Ishikawa (cell line): ENCODE measurements around the gene SCFD2.

Experiments
- CREB1 ChIP-seq: IDR thresholded peaks from 2 replicates; pipeline ENCODE4 v1.6.1; 2012; ENCODE audit warnings: low read depth
- EGR1 ChIP-seq: IDR thresholded peaks from 2 replicates; pipeline ENCODE4 v1.6.1; 2012
- FOXM1 ChIP-seq: IDR thresholded peaks from 2 replicates; pipeline ENCODE4 v1.6.1; 2012; ENCODE audit warnings: low read depth, borderline replicate concordance
- MAX ChIP-seq: IDR thresholded peaks from 2 replicates; pipeline ENCODE4 v1.6.1; 2012
- RAD21 ChIP-seq: IDR thresholded peaks from 2 replicates; pipeline ENCODE4 v1.6.1; 2012; ENCODE audit warnings: low read depth
- REST ChIP-seq: IDR thresholded peaks from 2 replicates; pipeline ENCODE4 v1.6.1; 2012; ENCODE audit warnings: low read depth, mild to moderate bottlenecking
- TCF12 ChIP-seq: IDR thresholded peaks from 2 replicates; pipeline ENCODE4 v1.6.1; 2012; ENCODE audit warnings: low read depth
- USF1 ChIP-seq: IDR thresholded peaks from 2 replicates; pipeline ENCODE4 v1.6.1; 2012

- no peak for TF ChIP-seq EGR1
- TF ChIP-seq USF1 = no peak
- no peak for TF ChIP-seq FOXM1
- TF ChIP-seq CREB1 = no peak
- TF ChIP-seq MAX = no peak
- TF ChIP-seq TCF12 = no peak
- no peak for TF ChIP-seq RAD21
- no peak for TF ChIP-seq REST
These were observed 385.9 kb downstream of the SCFD2 start for GRCh38 chr4:52979821-52980590.
